ENCODE measurements around the gene TERT.

TERT gene

GRCh38 chr5:1221721-1222120 is 73.1 kb downstream of the TERT start (continued):
- TF ChIP-seq CREB5 (CRISPR knock-in tag; IDR thresholded peaks at IDR 0.05; ENCODE audit: low read depth), result no peak
- TF ChIP-seq PPARA (CRISPR knock-in tag; IDR thresholded peaks at IDR 0.05; ENCODE audit: borderline replicate concordance), result no peak
- no peak for TF ChIP-seq ARNTL (CRISPR knock-in tag; IDR thresholded peaks at IDR 0.05; ENCODE audit: borderline replicate concordance, low read depth)
- TF ChIP-seq TCF4 (CRISPR knock-in tag; IDR thresholded peaks at IDR 0.05; ENCODE audit: borderline replicate concordance), result no peak
- TF ChIP-seq GLIS3 (CRISPR knock-in tag; IDR thresholded peaks at IDR 0.05), result no peak
- TF ChIP-seq CSRNP3 (CRISPR knock-in tag; IDR thresholded peaks at IDR 0.05), result no peak
- TF ChIP-seq ZNF8 (CRISPR knock-in tag; IDR thresholded peaks at IDR 0.05), result no peak
- TF ChIP-seq ZNF70 (CRISPR knock-in tag; IDR thresholded peaks at IDR 0.05), result no peak

GRCh38 chr5:1220831-1221230 is 74.0 kb downstream of the TERT start:
- TF ChIP-seq POU6F1 (CRISPR knock-in tag; IDR thresholded peaks at IDR 0.05; ENCODE audit: borderline replicate concordance, low read depth), result no peak
- TF ChIP-seq BACH2 (CRISPR knock-in tag; IDR thresholded peaks at IDR 0.05; ENCODE audit: borderline replicate concordance), result no peak
- no peak for TF ChIP-seq CREB5 (CRISPR knock-in tag; IDR thresholded peaks at IDR 0.05; ENCODE audit: low read depth)
- no peak for TF ChIP-seq PATZ1 (CRISPR knock-in tag; IDR thresholded peaks at IDR 0.05; ENCODE audit: borderline replicate concordance)
- TF ChIP-seq RARB (CRISPR knock-in tag; IDR thresholded peaks at IDR 0.05), result no peak
- ATAC-seq, result no peak

- no peak for ATAC-seq
- no peak for TF ChIP-seq OSR1 (CRISPR knock-in tag; IDR thresholded peaks at IDR 0.05)
- no peak for TF ChIP-seq TSHZ2 (CRISPR knock-in tag; IDR thresholded peaks at IDR 0.05)
- no peak for TF ChIP-seq CREB5 (CRISPR knock-in tag; IDR thresholded peaks at IDR 0.05; ENCODE audit: low read depth)
Observed at GRCh38 chr5:1220351-1220750, 74.5 kb downstream of the TERT start.

- TF ChIP-seq RARB (CRISPR knock-in tag; IDR thresholded peaks at IDR 0.05) (no peak), ESRRG (CRISPR knock-in tag; IDR thresholded peaks at IDR 0.05) (no peak), CREB5 (CRISPR knock-in tag; IDR thresholded peaks at IDR 0.05; ENCODE audit: low read depth) (no peak), ZNF70 (CRISPR knock-in tag; IDR thresholded peaks at IDR 0.05) (no peak), PPARA (CRISPR knock-in tag; IDR thresholded peaks at IDR 0.05; ENCODE audit: borderline replicate concordance) (no peak), BACH2 (CRISPR knock-in tag; IDR thresholded peaks at IDR 0.05; ENCODE audit: borderline replicate concordance) (no peak), SNAI2 (CRISPR knock-in tag; IDR thresholded peaks at IDR 0.05) (no peak), ZFP30 (CRISPR knock-in tag; IDR thresholded peaks at IDR 0.05) (no peak)
- ATAC-seq, result no peak
Observed at GRCh38 chr5:1219768-1220100, 75.1 kb downstream of the TERT start.

All from SK-N-SH treated with all-trans-retinoic acid at 6 μM for 48 hours (cell line).